GM23248 (cell line): ENCODE results near the gene DIP2C. TPM values are rescaled to one million over a fixed set of nuclear protein-coding genes. Genes with fewer than 3 reads are reported as not detected.
A peak's percentile ranks its signal among the peaks of the same experiment; 100 is the strongest.

Experiments
- DNase-seq: peaks from one replicate; pipeline ENCODE4 v3.0.0-alpha.2; 2015
- H2AFZ ChIP-seq: fragments of 200-600 bp; sonication (generic); 2 replicates; pipeline ENCODE4 v1.6.1; 2016; ENCODE audit warnings: antibody characterized with exemption
- H3F3A ChIP-seq: fragments of 200-600 bp; sonication (generic); 2 replicates; pipeline ENCODE4 v1.6.1; 2016; ENCODE audit warnings: mild to moderate bottlenecking, antibody characterized with exemption, mixed run types; ENCODE audit not compliant: insufficient read depth
- H3K27ac ChIP-seq: fragments of 200-600 bp; sonication (generic); 2 replicates; pipeline ENCODE4 v1.5.1; 2016; ENCODE audit warnings: mild to moderate bottlenecking
- H3K27me3 ChIP-seq: fragments of 200-600 bp; sonication (generic); replicated peaks from 2 replicates; pipeline ENCODE4 v1.6.1; 2016; ENCODE audit warnings: mild to moderate bottlenecking; ENCODE audit not compliant: insufficient read depth
- H3K36me3 ChIP-seq: fragments of 200-600 bp; sonication (generic); 2 replicates; pipeline ENCODE4 v1.6.1; 2016; ENCODE audit warnings: low read depth, mild to moderate bottlenecking
- H3K4me1 ChIP-seq: fragments of 200-600 bp; sonication (generic); 2 replicates; pipeline ENCODE4 v1.6.1; 2016; ENCODE audit warnings: mild to moderate bottlenecking; ENCODE audit not compliant: insufficient read depth
- H3K4me2 ChIP-seq: fragments of 200-600 bp; sonication (generic); one replicate; pipeline ENCODE4 v1.6.1; 2016; ENCODE audit warnings: mild to moderate bottlenecking; ENCODE audit not compliant: unreplicated experiment
- H3K4me3 ChIP-seq: fragments of 200-600 bp; sonication (generic); 2 replicates; pipeline ENCODE4 v1.5.1; 2016; ENCODE audit warnings: mild to moderate bottlenecking
- H3K79me2 ChIP-seq: fragments of 200-600 bp; sonication (generic); 2 replicates; pipeline ENCODE4 v1.6.1; 2016; ENCODE audit warnings: mild to moderate bottlenecking; ENCODE audit not compliant: insufficient read depth
- H3K9ac ChIP-seq: fragments of 200-600 bp; sonication (generic); 2 replicates; pipeline ENCODE4 v1.6.1; 2016; ENCODE audit warnings: mild to moderate bottlenecking
- H3K9me2 ChIP-seq: fragments of 200-600 bp; sonication (generic); 2 replicates; pipeline ENCODE4 v1.6.1; 2016; ENCODE audit warnings: mixed run types, mild to moderate bottlenecking, moderate library complexity; ENCODE audit not compliant: insufficient read depth
- H3K9me3 ChIP-seq: fragments of 200-600 bp; sonication (generic); one replicate; pipeline ENCODE4 v1.6.1; 2017; ENCODE audit warnings: low read depth
- H4K20me1 ChIP-seq: fragments of 200-600 bp; sonication (generic); 2 replicates; pipeline ENCODE4 v1.6.0; 2016; ENCODE audit not compliant: insufficient read depth
- EZH2 ChIP-seq: fragments of 200-600 bp; sonication (generic); IDR thresholded peaks from 2 replicates; pipeline ENCODE4 v1.6.1; 2018; ENCODE audit warnings: antibody characterized with exemption, mild to moderate bottlenecking; ENCODE audit not compliant: insufficient read depth, poor library complexity, severe bottlenecking
- EZH2phosphoT487 ChIP-seq: fragments of 200-600 bp; sonication (generic); IDR thresholded peaks from 2 replicates; pipeline ENCODE4 v1.6.1; 2018; ENCODE audit warnings: antibody characterized with exemption, moderate library complexity, mild to moderate bottlenecking, low read depth; ENCODE audit not compliant: insufficient read depth
- WGBS, 2 experiments: methylation state at CpG; one replicate each; pipeline ENCODE4 v1.1.6; 2015 to 2017; ENCODE audit warnings: low lambda C conversion rate in 2 of 2, low coverage in 1 of 2; ENCODE audit errors: missing lambda C conversion rate in 2 of 2; 5-methylcytosine and 5-hydroxymethylcytosine counted together
- in situ Hi-C: fragments of 300-500 bp; cut with MboI; formaldehyde crosslinking; loops from 2 replicates; pipeline ENCODE4 v1.15.0; 2020
- polyA plus RNA-seq: library from polyadenylated mRNA; unstranded; fragments of >200 nt; fragmentation: Nextera tagmentation; extraction: Ambion mirVana; gene quantifications from 2 replicates; pipeline ENCODE4 v1.2.1, GENCODE V29; 2016
- total RNA-seq: library from RNA; depleted of rRNA; stranded (reverse); fragments of >200 nt; shearing (Covaris generic); gene quantifications from 2 replicates; pipeline ENCODE4 v1.2.3, GENCODE V29; 2014

The DIP2C gene
- total and polyA plus RNA-seq, 2 experiments from 2014 or later: 12.0 to 13.1 TPM

DNA sequence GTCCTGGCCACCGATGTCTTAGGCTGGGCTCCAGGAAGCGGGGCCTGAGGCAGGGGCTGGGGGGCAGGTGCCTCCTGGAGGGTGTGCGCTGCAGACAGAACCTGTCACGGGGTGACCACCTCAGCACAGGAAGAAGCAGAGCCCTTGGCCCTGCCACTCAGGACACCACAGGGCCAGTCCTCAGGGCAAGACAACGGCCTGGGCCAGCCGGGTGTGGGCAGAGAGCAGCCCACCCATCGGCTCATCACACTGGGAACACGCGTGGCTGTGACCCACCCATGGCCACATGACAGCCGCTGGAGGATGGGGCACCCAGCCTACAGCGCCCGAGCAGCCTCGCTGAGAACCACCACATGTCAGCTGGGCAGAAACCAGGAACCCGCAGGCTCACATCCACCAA, 5.9 kb upstream of the DIP2C start:
- Histone ChIP-seq H3K79me2 (no peaks in the 10 kb centered on the region), H3F3A (no peaks in the 10 kb centered on the region), H3K9ac (no peak overlapping the region), H3K9me2 (no peaks in the 10 kb centered on the region), H3K27ac (no peak overlapping the region), H3K4me1 (peaks cover 11% of the 10 kb centered on the region), H3K27me3 (peaks cover 26% of the 10 kb centered on the region), H2AFZ (no peak overlapping the region), H3K36me3 (no peaks in the 10 kb centered on the region), H3K4me2 (no peak overlapping the region), H3K9me3 (no peaks in the 10 kb centered on the region), H3K4me3 (no peak overlapping the region), H4K20me1 (no peaks in the 10 kb centered on the region)
- in situ Hi-C loops: no loop called here
- 87 to 90% methylated on average over 2 to 14 of the region's 14 CpGs for WGBS, 2 experiments
- DNase-seq: no peak
- TF ChIP-seq EZH2phosphoT487: no peak
- TF ChIP-seq EZH2: no peak

DNA sequence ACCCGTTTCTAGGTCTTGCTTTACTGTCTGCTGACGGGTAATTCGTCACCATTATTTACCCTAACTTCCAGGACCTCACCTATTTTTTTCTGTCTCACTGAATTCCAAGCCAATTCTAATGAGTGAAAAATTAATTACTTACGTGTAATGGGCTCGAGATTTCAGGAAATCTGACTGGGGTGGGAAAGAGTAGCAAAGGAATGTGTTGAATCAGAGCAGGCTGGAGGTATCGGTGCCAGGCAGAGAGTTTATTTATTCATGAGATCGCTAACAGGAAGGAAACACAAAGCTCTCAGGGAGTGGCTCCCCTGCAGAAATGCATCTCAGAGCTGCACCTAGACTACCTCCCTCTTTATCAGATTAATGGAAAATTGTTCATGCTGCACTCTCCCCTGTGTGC, 4.0 kb upstream of the DIP2C start:
- Histone ChIP-seq H3K4me3 (no peak overlapping the region), H3K9ac (no peak overlapping the region), H3K27me3 (peaks cover 9% of the 10 kb centered on the region; the same call in 1 of the 2 replicates), H3K79me2 (peaks cover 6% of the 10 kb centered on the region; the same call in 1 of the 2 replicates), H3F3A (no peaks in the 10 kb centered on the region), H3K36me3 (no peaks in the 10 kb centered on the region), H3K9me3 (no peaks in the 10 kb centered on the region), H3K4me1 (peaks cover 14% of the 10 kb centered on the region), H2AFZ (no peak overlapping the region), H3K27ac (no peak overlapping the region), H3K4me2 (peak overlapping the region; percentile 30), H4K20me1 (no peaks in the 10 kb centered on the region), H3K9me2 (no peaks in the 10 kb centered on the region)
- in situ Hi-C loops: no loop called here
- peak; percentile 45 for DNase-seq
- no peak for TF ChIP-seq EZH2phosphoT487
- no peak for TF ChIP-seq EZH2
- 17 to 19% methylated on average over 7 of the region's 7 CpGs for WGBS, 2 experiments

GRCh38 chr10:692682-693351, 3.3 kb upstream of the DIP2C start:
- peaks cover 14% of the 10 kb centered on the region for H3K4me1 ChIP-seq
- H3K9me2 ChIP-seq: no peaks in the 10 kb centered on the region
- no peaks in the 10 kb centered on the region for H3K36me3 ChIP-seq
- WGBS, 2 experiments: 86 to 89% methylated on average over 12 of the region's 12 CpGs
- H3K9ac ChIP-seq: no peak overlapping the region
- peaks cover 13% of the 10 kb centered on the region for H3K79me2 ChIP-seq
- no peaks in the 10 kb centered on the region for H3F3A ChIP-seq
- 0 out of 2 replicates have a peak, but pooled peaks cover 3% of the 10 kb centered on the region for H3K27me3 ChIP-seq
- H3K27ac ChIP-seq: no peak overlapping the region
- H3K4me2 ChIP-seq: no peak overlapping the region
- no peak overlapping the region for H3K4me3 ChIP-seq
- TF ChIP-seq EZH2phosphoT487 (no peak), EZH2 (no peak)
- H3K9me3 ChIP-seq: no peaks in the 10 kb centered on the region
- no peaks in the 10 kb centered on the region for H4K20me1 ChIP-seq
- DNase-seq: no peak
- in situ Hi-C loops: no loop called here
- no peak overlapping the region for H2AFZ ChIP-seq

DNA sequence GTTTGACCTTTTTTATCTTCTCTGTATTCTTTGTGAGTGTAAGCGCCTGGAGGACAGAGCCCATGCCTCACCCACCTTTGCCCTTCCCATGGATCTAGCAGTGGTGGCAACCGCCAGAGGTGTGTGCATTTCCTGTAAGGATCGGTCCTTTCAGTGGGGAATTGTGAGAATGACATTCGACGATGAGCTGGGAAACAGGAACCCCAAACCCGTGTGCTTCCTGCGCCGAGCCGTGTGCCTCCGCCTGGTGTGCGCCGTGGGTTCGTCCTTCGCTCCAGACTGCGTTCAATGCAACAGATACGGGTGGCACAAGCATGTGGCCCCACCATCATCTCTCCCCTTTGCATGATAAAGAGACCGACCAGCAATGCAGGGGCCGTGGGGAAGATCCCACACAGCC, 1.7 kb upstream of the DIP2C start:
- Histone ChIP-seq H3K9me2 (no peaks in the 10 kb centered on the region), H3K4me2 (no peak overlapping the region), H3K4me3 (no peak overlapping the region), H3F3A (peaks cover 8% of the 10 kb centered on the region; the same call in 1 of the 2 replicates), H3K79me2 (peaks cover 29% of the 10 kb centered on the region), H3K9ac (no peak overlapping the region), H2AFZ (no peak overlapping the region), H4K20me1 (peaks cover 3% of the 10 kb centered on the region; the same call in 1 of the 2 replicates), H3K27me3 (no peaks in the 10 kb centered on the region), H3K4me1 (peaks cover 24% of the 10 kb centered on the region), H3K36me3 (no peaks in the 10 kb centered on the region), H3K27ac (no peak overlapping the region), H3K9me3 (no peaks in the 10 kb centered on the region)
- DNase-seq: no peak
- TF ChIP-seq EZH2 (no peak), EZH2phosphoT487 (no peak)
- WGBS, 2 experiments: 93 to 95% methylated on average over 18 of the region's 18 CpGs
- in situ Hi-C loops: no loop called here
